Cardiac fibroblast (primary cell): ENCODE measurements around the gene CDCP1.

ENCODE experiments used
- DNase-seq, 2 donors: peaks; one replicate each; pipeline versions ENCODE4 v3.0.0 to v3.0.0-alpha.2; 2010; ENCODE audit warnings: low read depth in 2 of 2
- H3K4me3 ChIP-seq, 2 donors: replicated peaks in 1 of 2; 1 replicate in 1 of 2; 2 replicates in 1 of 2; pipeline ENCODE4 v1.5.1; 2011; ENCODE audit warnings: low read depth in 2 of 2, low read length in 2 of 2, mild to moderate bottlenecking in 2 of 2, moderate library complexity in 1 of 2
- TF ChIP-seq, protein P1 (sequence below): IDR thresholded peaks from one replicate; pipeline ENCODE4 v1.5.1; 2011; ENCODE audit warnings: low read depth, mild to moderate bottlenecking, low read length, inconsistent platforms

Gene CDCP1

DNA sequence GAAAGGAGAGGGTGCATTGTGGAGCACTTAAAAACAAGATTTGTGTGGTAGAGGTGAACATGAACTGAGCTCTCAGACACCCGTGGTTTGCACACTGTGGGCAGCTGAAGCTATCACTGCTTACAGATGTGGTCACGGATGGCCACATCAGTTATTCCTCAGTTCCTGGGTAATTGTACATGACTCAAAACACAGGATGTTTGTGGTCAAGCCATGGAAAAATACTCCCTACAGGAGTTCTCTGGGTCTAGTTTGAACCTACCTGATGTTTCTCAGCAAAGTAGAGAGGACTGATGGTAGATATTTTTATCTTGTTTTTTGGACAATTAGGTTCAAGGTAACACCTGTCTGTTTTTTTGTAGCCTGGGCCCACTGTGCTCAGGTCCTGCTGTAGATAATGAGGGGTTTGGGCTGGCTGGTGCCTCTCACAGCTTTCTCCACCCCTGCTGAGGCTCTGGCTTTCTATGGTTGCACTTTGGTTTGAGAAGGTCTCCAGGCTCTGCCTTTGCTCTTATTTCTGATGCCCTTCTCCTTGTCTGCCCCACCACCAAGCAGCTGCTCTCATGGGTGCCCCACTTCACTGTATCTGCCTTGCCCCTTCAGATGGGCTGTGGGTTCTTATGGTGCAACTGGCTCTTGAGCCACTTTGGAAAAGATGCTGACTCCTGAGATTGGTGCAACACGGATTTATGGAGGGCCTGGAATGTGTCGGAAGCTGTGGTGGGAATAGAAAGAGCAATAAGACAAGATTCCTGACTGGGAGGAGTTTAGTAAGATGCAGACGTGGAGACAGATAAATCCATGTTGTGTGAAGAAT lies 40.1 kb downstream of the CDCP1 start:
- no peak overlapping the region for H3K4me3 ChIP-seq
- TF ChIP-seq, protein P1, sequence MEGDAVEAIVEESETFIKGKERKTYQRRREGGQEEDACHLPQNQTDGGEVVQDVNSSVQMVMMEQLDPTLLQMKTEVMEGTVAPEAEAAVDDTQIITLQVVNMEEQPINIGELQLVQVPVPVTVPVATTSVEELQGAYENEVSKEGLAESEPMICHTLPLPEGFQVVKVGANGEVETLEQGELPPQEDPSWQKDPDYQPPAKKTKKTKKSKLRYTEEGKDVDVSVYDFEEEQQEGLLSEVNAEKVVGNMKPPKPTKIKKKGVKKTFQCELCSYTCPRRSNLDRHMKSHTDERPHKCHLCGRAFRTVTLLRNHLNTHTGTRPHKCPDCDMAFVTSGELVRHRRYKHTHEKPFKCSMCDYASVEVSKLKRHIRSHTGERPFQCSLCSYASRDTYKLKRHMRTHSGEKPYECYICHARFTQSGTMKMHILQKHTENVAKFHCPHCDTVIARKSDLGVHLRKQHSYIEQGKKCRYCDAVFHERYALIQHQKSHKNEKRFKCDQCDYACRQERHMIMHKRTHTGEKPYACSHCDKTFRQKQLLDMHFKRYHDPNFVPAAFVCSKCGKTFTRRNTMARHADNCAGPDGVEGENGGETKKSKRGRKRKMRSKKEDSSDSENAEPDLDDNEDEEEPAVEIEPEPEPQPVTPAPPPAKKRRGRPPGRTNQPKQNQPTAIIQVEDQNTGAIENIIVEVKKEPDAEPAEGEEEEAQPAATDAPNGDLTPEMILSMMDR, result no peak
- DNase-seq, result peak; percentile 59 to 91

- DNase-seq, result peak; percentile 53 to 78
Observed at GRCh38 chr3:45104715-45105711, 41.2 kb downstream of the CDCP1 start.

GRCh38 chr3:45103753-45104714 lies 42.1 kb downstream of the CDCP1 start:
- TF ChIP-seq, protein P1, result no peak
- no peak overlapping the region for H3K4me3 ChIP-seq
- no peak for DNase-seq

More at GRCh38 chr3:45104715-45105711, 41.2 kb downstream of the CDCP1 start:
- TF ChIP-seq, protein P1, result no peak
- H3K4me3 ChIP-seq, result no peak overlapping the region

DNA sequence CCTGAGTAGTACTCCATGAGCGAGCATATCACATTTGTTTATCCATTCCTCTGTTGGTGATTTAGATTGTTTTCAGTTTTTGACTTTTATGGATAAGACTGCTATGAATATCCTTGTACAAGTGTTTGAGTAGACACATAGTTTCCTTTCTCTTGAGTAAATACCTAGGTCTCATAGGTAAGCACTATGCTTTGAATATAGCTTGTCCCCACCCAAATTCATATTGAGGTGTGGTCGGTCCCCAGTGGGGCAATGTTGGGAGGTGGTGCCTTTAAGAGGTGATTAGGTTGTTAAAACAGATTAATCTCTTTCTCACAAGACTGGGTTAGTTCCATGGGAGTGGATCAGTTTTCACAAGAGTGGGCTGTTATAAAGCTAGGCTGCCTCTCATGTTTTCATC lies 42.8 kb downstream of the CDCP1 start:
- H3K4me3 ChIP-seq, result no peak overlapping the region
- no peak for DNase-seq
- TF ChIP-seq, protein P1, result no peak

- no peak overlapping the region for H3K4me3 ChIP-seq
- TF ChIP-seq, protein P1, result no peak
- peak; percentile 61 to 71 for DNase-seq
Observed at GRCh38 chr3:45100981-45101407, 45.2 kb downstream of the CDCP1 start.

- no peak for DNase-seq
- no peak overlapping the region for H3K4me3 ChIP-seq
- TF ChIP-seq, protein P1, result no peak
Observed at GRCh38 chr3:45098310-45098709, 47.9 kb downstream of the CDCP1 start.
